LNCAP (cell line): ENCODE measurements around the gene CSMD2.

ENCODE experiments used
- CTCF ChIP-seq: fragments of 450-650 bp; IDR thresholded peaks from 2 replicates; pipeline ENCODE4 v1.5.1; 2017; ENCODE audit warnings: mild to moderate bottlenecking

CSMD2 gene

GRCh38 chr1:34164771-34165391, at the start of gene CSMD2:
TSS of gene CSMD2 (minus strand) at chr1:34165230. CDS start at chr1:34165097, 133 bp downstream.
- TF ChIP-seq CTCF, result no peak

GRCh38 chr1:34213956-34214355, 48.9 kb upstream of the CSMD2 start:
- no peak for TF ChIP-seq CTCF

GRCh38 chr1:34212673-34213072, 47.6 kb upstream of the CSMD2 start:
- TF ChIP-seq CTCF, result no peak

- TF ChIP-seq CTCF, result no peak
Measured at GRCh38 chr1:34199927-34200326, 34.9 kb upstream of the CSMD2 start.

- TF ChIP-seq CTCF, result no peak
Measured at GRCh38 chr1:34192621-34193020, 27.6 kb upstream of the CSMD2 start.

- no peak for TF ChIP-seq CTCF
Measured at GRCh38 chr1:34190692-34191091, 25.7 kb upstream of the CSMD2 start.

GRCh38 chr1:34188985-34189384, 24.0 kb upstream of the CSMD2 start:
- TF ChIP-seq CTCF, result no peak

GRCh38 chr1:34188418-34188817, 23.4 kb upstream of the CSMD2 start:
- no peak for TF ChIP-seq CTCF
